Left ventricle myocardium inferior (tissue), 1 donor: ENCODE data around the gene ISL2. TPM values are rescaled to one million over a fixed set of nuclear protein-coding genes. Genes with fewer than 3 reads are reported as not detected.
A peak's percentile ranks its signal among the peaks of the same experiment; 100 is the strongest.

Experiments used
- DNase-seq: peaks from one replicate; pipeline ENCODE4 v3.0.0-alpha.2; 2020
- H3K27ac ChIP-seq: fragments of 200-600 bp; replicated peaks from 2 replicates; pipeline ENCODE4 v1.8.0; 2021
- H3K27me3 ChIP-seq: fragments of 200-600 bp; 2 replicates; pipeline ENCODE4 v1.8.0; 2021; ENCODE audit warnings: low read depth
- H3K36me3 ChIP-seq: fragments of 200-600 bp; 2 replicates; pipeline ENCODE4 v1.8.0; 2021
- H3K4me1 ChIP-seq: fragments of 200-600 bp; 2 replicates; pipeline ENCODE4 v1.8.0; 2021
- H3K4me3 ChIP-seq: fragments of 200-600 bp; 2 replicates; pipeline ENCODE4 v1.8.0; 2021; ENCODE audit warnings: mild to moderate bottlenecking, moderate library complexity
- H3K9me3 ChIP-seq: fragments of 200-600 bp; replicated peaks from 2 replicates; pipeline ENCODE4 v1.8.0; 2021
- intact Hi-C: fragments of 100-400 bp; cut with micrococcal nuclease; formaldehyde crosslinking; loops from one replicate; pipeline ENCODE4 v1.11.0; 2022
- total RNA-seq: library from RNA; stranded (reverse); fragmentation: NEBNext Ultra II Directional; extraction: Animal tissue kit (Norgen Biotek cat#: 25700); gene quantifications from one replicate; pipeline ENCODE4 v1.2.1, GENCODE V29; 2021
- TF ChIP-seq, protein P1 (sequence below): fragments of 200-600 bp; IDR thresholded peaks from 2 replicates; pipeline ENCODE4 v1.8.0; 2021; ENCODE audit warnings: antibody characterized with exemption, mild to moderate bottlenecking, borderline replicate concordance
- donor health status: DM: no; HTN: yes; CAD: no; lungs with severe emphysema.

ISL2 gene
- total RNA-seq, 1 donor from 2014 or later, result not detected

DNA sequence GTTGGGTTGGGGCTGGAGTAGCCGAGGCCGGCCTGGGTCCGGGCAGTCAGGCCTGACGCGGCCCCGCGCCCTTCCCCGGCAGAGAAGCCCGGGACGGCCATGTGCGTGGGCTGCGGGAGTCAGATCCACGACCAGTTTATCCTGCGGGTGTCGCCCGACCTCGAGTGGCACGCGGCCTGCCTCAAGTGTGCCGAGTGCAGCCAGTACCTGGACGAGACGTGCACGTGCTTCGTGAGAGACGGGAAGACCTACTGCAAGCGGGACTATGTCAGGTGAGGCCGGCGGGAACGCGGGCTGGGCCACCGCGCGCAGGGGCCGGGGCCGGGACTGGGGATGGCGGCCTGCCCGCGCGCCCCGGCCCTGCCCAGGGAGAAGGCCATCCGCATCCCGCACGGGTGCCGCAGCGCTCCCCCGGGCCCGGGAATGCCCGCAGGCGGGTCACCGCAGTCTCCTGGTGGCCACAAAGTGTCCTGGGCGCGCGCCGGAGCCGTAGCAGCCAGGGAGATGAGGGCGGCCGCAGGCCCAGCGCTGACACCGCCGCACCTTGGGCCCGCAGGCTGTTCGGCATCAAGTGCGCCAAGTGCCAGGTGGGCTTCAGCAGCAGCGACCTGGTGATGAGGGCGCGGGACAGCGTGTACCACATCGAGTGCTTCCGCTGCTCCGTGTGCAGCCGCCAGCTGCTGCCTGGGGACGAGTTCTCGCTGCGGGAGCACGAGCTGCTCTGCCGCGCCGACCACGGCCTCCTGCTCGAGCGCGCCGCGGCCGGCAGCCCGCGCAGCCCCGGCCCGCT lies 1.3 kb downstream of the ISL2 start:
- H3K4me1 ChIP-seq, result peaks cover 75% of the 10 kb centered on the region

DNA sequence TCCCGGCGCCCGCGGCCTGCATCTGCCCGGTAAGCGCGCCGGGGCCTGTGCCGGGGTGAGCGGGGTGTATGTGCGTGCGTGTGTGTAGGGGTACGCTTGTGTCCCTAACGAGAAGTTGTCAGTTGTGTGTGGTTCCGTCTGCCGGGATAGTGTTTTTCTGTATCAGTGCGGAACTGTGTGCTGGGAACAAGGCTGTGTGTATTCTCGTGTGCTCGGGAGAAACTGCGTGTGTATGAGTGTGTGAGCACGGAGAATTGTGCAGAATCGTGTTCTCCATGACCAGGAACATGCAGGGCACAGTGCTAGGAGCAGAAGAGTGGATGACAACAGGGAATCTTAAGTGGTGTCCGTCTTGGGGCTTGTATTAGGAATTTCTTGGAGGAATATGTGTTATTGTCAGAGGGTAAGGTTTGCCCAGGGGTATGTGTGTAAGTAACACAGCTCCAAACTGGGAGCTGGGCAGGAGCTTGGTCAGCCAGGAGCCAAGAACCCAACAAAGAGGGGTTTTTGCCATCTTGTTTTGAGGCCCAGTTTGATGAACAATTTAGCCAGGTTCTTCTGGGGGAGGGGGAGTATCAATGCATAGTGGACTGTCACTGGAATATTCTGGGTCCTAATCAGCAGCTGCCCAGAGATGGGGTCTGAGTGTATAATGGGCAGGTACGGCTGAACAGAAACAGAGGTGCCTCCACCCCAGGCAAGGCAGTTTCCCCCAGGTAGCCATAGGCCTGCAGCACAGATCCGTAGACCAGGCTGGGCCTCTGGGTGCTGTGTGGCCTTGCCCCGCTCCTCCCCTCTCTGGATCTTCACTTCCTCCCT lies 2.1 kb downstream of the ISL2 start:
- no peaks in the 10 kb centered on the region for H3K36me3 ChIP-seq
- TF ChIP-seq, protein P1, sequence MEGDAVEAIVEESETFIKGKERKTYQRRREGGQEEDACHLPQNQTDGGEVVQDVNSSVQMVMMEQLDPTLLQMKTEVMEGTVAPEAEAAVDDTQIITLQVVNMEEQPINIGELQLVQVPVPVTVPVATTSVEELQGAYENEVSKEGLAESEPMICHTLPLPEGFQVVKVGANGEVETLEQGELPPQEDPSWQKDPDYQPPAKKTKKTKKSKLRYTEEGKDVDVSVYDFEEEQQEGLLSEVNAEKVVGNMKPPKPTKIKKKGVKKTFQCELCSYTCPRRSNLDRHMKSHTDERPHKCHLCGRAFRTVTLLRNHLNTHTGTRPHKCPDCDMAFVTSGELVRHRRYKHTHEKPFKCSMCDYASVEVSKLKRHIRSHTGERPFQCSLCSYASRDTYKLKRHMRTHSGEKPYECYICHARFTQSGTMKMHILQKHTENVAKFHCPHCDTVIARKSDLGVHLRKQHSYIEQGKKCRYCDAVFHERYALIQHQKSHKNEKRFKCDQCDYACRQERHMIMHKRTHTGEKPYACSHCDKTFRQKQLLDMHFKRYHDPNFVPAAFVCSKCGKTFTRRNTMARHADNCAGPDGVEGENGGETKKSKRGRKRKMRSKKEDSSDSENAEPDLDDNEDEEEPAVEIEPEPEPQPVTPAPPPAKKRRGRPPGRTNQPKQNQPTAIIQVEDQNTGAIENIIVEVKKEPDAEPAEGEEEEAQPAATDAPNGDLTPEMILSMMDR, result no peak
- no peaks in the 10 kb centered on the region for H3K9me3 ChIP-seq
- no peak for DNase-seq
- H3K27me3 ChIP-seq, result peaks cover 100% of the 10 kb centered on the region
- no peak overlapping the region for H3K27ac ChIP-seq
- H3K4me3 ChIP-seq, result peak overlapping the region; percentile 45
- H3K4me1 ChIP-seq, result peaks cover 78% of the 10 kb centered on the region
- intact Hi-C loops, result no loop called here

More for the DNA sequence above, 1.3 kb downstream of the ISL2 start:
- H3K27ac ChIP-seq, result no peak overlapping the region
- DNase-seq, result no peak
- no peaks in the 10 kb centered on the region for H3K9me3 ChIP-seq
- H3K27me3 ChIP-seq, result peaks cover 100% of the 10 kb centered on the region
- intact Hi-C loops, result no loop called here
- TF ChIP-seq, protein P1, result no peak
- H3K4me3 ChIP-seq, result peak overlapping the region; percentile 45
- H3K36me3 ChIP-seq, result no peaks in the 10 kb centered on the region

DNA sequence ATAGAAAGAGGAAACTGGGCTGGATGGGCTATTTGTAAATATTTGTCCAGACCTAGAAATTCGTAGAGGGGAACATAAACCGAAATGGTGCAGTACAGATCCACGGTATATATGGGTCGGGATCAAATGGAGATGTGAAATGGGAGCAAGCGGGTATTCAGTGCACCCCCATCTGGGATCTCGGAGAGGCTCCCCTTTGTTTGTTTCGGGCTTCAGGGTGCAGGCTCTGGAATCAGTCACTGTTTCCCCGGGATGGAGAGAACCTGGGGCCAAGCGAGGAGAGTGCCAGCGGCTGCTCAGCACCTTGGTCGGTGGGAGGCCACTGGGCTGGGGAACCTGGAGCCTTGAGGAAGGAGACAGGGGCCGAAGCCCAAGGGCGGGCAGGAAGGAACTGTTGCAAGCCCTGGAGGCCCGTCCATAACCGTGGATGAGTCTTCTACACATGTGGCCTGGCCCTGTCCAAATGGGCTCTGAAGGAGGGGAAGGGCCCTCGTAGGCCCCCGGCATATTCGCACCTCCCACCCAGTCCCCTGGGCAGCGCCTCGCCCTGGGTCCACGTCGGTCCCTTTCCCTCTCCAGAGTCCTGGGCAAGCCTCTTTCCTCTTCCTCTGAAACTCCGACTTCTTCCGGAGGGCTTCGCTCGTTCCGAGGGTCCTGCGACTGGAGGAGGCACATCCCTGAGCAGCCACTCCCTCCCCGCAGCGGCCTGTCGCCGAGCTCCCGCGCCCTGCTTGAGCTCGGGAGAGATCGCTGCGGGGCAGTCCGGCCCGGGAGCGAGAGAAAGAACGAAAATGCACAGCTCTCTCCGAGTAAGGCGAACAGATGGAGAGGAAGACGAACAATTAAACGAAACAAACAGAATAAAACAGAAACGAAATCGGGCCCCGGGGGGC lies 3.0 kb downstream of the ISL2 start:
- intact Hi-C loops, result no loop called here

DNA sequence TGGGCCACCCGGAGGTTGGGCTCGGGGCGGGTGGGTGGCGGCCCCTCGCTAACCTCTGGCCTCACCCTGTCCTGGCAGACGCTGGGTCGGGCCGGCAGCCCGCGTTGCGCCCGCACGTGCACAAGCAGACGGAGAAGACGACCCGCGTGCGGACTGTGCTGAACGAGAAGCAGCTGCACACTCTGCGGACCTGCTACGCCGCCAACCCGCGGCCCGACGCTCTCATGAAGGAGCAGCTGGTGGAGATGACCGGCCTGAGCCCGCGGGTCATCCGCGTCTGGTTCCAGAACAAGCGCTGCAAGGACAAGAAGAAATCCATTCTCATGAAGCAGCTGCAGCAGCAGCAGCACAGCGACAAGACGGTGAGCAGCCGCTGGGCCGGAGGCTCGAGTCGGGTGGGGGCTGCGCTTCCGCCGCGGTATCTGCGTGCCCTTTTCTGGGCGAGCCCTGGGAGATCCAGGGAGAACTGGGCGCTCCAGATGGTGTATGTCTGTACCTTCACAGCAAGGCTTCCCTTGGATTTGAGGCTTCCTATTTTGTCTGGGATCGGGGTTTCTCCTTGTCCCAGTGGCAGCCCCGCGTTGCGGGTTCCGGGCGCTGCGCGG lies 3.7 kb downstream of the ISL2 start:
- Histone ChIP-seq H3K4me3 (peak overlapping the region; percentile 61), H3K36me3 (no peaks in the 10 kb centered on the region), H3K27me3 (peaks cover 100% of the 10 kb centered on the region), H3K9me3 (no peaks in the 10 kb centered on the region), H3K4me1 (peaks cover 74% of the 10 kb centered on the region), H3K27ac (no peak overlapping the region)
- intact Hi-C loops, result no loop called here
- TF ChIP-seq, protein P1, result no peak
- DNase-seq, result no peak

More for the DNA sequence above, 3.0 kb downstream of the ISL2 start:
- TF ChIP-seq, protein P1, result no peak
- H3K27me3 ChIP-seq, result peaks cover 100% of the 10 kb centered on the region
- no peak for DNase-seq
- no peaks in the 10 kb centered on the region for H3K36me3 ChIP-seq
- no peak overlapping the region for H3K27ac ChIP-seq
- no peaks in the 10 kb centered on the region for H3K9me3 ChIP-seq
- H3K4me1 ChIP-seq, result peaks cover 78% of the 10 kb centered on the region
- peak overlapping the region; percentile 61 for H3K4me3 ChIP-seq
